Progenitor cell of endocrine pancreas (in vitro differentiated cells): ENCODE data around the gene SCLT1. TPM values are rescaled to one million over a fixed set of nuclear protein-coding genes. Genes with fewer than 3 reads are reported as not detected.

ENCODE experiments used
- DNase-seq: peaks from one replicate; pipeline ENCODE4 v3.0.0; 2021; ENCODE audit warnings: low spot score; ENCODE audit not compliant: unreplicated experiment
- H3K27ac Mint-ChIP-seq: 2 replicates; pipeline ENCODE4 v1.8.0; 2021; ENCODE audit warnings: mild to moderate bottlenecking, moderate library complexity, mixed read lengths
- H3K27me3 Mint-ChIP-seq: 2 replicates; pipeline ENCODE4 v1.8.0; 2021; ENCODE audit warnings: mixed read lengths
- H3K36me3 Mint-ChIP-seq: 2 replicates; pipeline ENCODE4 v1.8.0; 2022; ENCODE audit warnings: mixed read lengths; ENCODE audit not compliant: insufficient read depth
- H3K4me1 Mint-ChIP-seq: 2 replicates; pipeline ENCODE4 v1.8.0; 2021; ENCODE audit warnings: low read depth, mixed read lengths
- H3K4me3 Mint-ChIP-seq: 2 replicates; pipeline ENCODE4 v1.8.0; 2021; ENCODE audit warnings: low read depth, mild to moderate bottlenecking, moderate library complexity, mixed read lengths
- H3K9me3 Mint-ChIP-seq: 2 replicates; pipeline ENCODE4 v1.8.0; 2021; ENCODE audit warnings: low read depth, mixed read lengths
- total RNA-seq: library from RNA; stranded (reverse); gene quantifications from 2 replicates; pipeline ENCODE4 v1.2.1, GENCODE V29; 2021
- TF ChIP-seq, protein P1 (sequence below): fragments of 200-600 bp; sonication (generic); IDR thresholded peaks from one replicate; pipeline ENCODE4 v1.5.0; 2021; ENCODE audit warnings: antibody characterized with exemption, mild to moderate bottlenecking; ENCODE audit not compliant: unreplicated experiment

Gene SCLT1
- total RNA-seq, 1 donor from 2014 or later = 16.1 TPM

DNA sequence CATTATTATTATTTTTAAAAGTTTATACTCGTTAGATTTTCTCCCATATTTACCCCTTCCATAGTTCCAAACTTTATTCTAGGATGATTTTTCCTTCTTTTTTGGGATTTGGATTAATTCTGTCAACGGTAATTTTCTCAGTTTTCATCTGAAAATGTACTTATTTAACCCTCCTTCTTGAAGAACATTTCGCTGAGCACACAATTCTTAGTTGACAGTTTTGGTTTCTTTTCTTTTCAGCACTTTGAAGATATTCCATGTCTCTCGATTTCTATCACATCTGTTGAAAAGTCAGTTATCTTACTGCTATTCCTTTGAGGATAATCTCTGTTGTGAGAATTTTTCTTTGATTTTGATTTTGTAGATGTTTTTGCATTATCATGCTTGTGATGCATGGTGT is 85.2 kb downstream of the SCLT1 start:
- TF ChIP-seq, protein P1, sequence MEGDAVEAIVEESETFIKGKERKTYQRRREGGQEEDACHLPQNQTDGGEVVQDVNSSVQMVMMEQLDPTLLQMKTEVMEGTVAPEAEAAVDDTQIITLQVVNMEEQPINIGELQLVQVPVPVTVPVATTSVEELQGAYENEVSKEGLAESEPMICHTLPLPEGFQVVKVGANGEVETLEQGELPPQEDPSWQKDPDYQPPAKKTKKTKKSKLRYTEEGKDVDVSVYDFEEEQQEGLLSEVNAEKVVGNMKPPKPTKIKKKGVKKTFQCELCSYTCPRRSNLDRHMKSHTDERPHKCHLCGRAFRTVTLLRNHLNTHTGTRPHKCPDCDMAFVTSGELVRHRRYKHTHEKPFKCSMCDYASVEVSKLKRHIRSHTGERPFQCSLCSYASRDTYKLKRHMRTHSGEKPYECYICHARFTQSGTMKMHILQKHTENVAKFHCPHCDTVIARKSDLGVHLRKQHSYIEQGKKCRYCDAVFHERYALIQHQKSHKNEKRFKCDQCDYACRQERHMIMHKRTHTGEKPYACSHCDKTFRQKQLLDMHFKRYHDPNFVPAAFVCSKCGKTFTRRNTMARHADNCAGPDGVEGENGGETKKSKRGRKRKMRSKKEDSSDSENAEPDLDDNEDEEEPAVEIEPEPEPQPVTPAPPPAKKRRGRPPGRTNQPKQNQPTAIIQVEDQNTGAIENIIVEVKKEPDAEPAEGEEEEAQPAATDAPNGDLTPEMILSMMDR = no peak
- Mint-ChIP-seq H3K27ac (no peak overlapping the region), H3K9me3 (peaks cover 54% of the 10 kb centered on the region), H3K4me1 (no peaks in the 10 kb centered on the region), H3K27me3 (no peaks in the 10 kb centered on the region), H3K36me3 (peaks cover 21% of the 10 kb centered on the region), H3K4me3 (no peak overlapping the region)
- no peak for DNase-seq

GRCh38 chr4:128986908-128987307 is 106.4 kb downstream of the SCLT1 start:
- no peak for DNase-seq
- TF ChIP-seq, protein P1 = no peak
- Mint-ChIP-seq H3K4me1 (no peaks in the 10 kb centered on the region), H3K27ac (peak overlapping the region; percentile 25), H3K9me3 (peaks cover 16% of the 10 kb centered on the region), H3K36me3 (peaks cover 12% of the 10 kb centered on the region), H3K4me3 (no peak overlapping the region), H3K27me3 (no peaks in the 10 kb centered on the region)

GRCh38 chr4:128986019-128986418 is 107.3 kb downstream of the SCLT1 start:
- TF ChIP-seq, protein P1 = no peak
- DNase-seq = no peak
- Mint-ChIP-seq H3K9me3 (peaks cover 16% of the 10 kb centered on the region), H3K27ac (no peak overlapping the region), H3K4me3 (no peak overlapping the region), H3K27me3 (no peaks in the 10 kb centered on the region), H3K4me1 (no peaks in the 10 kb centered on the region), H3K36me3 (peaks cover 12% of the 10 kb centered on the region)

- Mint-ChIP-seq H3K36me3 (peaks cover 6% of the 10 kb centered on the region), H3K4me3 (no peak overlapping the region), H3K27me3 (no peaks in the 10 kb centered on the region), H3K9me3 (peaks cover 6% of the 10 kb centered on the region), H3K4me1 (no peaks in the 10 kb centered on the region), H3K27ac (no peak overlapping the region)
- DNase-seq = no peak
- TF ChIP-seq, protein P1 = no peak
Measured at GRCh38 chr4:128983771-128984485, 109.4 kb downstream of the SCLT1 start.

- H3K9me3 Mint-ChIP-seq = no peaks in the 10 kb centered on the region
- no peaks in the 10 kb centered on the region for H3K27me3 Mint-ChIP-seq
- DNase-seq = no peak
- no peaks in the 10 kb centered on the region for H3K4me1 Mint-ChIP-seq
- TF ChIP-seq, protein P1 = no peak
- no peak overlapping the region for H3K4me3 Mint-ChIP-seq
- H3K36me3 Mint-ChIP-seq = no peaks in the 10 kb centered on the region
- H3K27ac Mint-ChIP-seq = no peak overlapping the region
Measured at GRCh38 chr4:128981377-128981776, 112.0 kb downstream of the SCLT1 start.
